Measurements from ENCODE around the gene SIGLEC14.

DNA sequence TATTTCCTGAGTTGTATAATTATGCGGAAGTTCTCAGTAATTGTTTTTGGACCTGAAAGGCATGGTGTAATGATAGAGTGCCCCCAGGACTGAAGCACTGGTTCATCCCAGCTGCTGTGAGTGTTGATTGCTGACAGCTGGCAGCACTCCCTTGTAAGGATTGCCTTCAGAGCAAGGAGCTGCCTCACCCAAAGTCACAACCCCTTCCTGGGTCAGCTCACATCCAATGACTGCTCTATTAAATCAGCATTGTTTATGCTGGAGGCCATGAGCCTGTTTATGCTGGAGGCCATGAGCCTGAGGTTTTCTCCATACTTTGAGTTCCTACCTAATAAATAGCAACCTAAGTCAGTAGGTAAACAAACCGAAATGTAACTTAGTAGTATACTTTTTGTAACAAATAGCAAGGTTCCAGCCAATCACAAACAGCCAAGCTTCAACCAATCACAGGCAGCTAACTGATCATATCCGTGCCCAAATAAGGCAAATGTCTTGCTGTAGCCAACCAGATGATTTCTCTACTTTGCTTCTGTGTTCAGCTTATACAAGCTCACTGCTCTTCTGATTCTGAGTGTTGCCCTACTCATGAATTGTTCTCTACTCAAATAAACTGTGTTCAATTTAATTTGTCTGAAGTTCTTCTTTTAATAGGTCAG, 34.8 kb upstream of the SIGLEC14 start:
- no peak for TF ChIP-seq POLR2A (IDR thresholded peaks at IDR 0.05)
- TF ChIP-seq, protein P1, sequence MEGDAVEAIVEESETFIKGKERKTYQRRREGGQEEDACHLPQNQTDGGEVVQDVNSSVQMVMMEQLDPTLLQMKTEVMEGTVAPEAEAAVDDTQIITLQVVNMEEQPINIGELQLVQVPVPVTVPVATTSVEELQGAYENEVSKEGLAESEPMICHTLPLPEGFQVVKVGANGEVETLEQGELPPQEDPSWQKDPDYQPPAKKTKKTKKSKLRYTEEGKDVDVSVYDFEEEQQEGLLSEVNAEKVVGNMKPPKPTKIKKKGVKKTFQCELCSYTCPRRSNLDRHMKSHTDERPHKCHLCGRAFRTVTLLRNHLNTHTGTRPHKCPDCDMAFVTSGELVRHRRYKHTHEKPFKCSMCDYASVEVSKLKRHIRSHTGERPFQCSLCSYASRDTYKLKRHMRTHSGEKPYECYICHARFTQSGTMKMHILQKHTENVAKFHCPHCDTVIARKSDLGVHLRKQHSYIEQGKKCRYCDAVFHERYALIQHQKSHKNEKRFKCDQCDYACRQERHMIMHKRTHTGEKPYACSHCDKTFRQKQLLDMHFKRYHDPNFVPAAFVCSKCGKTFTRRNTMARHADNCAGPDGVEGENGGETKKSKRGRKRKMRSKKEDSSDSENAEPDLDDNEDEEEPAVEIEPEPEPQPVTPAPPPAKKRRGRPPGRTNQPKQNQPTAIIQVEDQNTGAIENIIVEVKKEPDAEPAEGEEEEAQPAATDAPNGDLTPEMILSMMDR (IDR thresholded peaks at IDR 0.05) = no peak
